ENCODE measurements around the gene HBE1. TPM values are rescaled to one million over a fixed set of nuclear protein-coding genes. Genes with fewer than 3 reads are reported as not detected.

Gene HBE1
- total and polyA plus RNA-seq, 9 of the 15 experiments (the other 6 are each of a cell fraction or from before 2014, with no cell fraction given): 612 to 10,250 (median 2,181) TPM

- no peak for TF ChIP-seq TSHZ1 (CRISPR knock-in tag; IDR thresholded peaks at IDR 0.05)
- TF ChIP-seq DDX20 (tag; IDR thresholded peaks at IDR 0.05; ENCODE audit: low read depth): no peak
- TF ChIP-seq SPI1 (IDR thresholded peaks at IDR 0.05; ENCODE audit: borderline replicate concordance, low read depth, low read length): no peak
- no peak for TF ChIP-seq MBD1 (CRISPR knock-in tag; IDR thresholded peaks at IDR 0.05)
- TF ChIP-seq CTCFL (IDR thresholded peaks at IDR 0.05; ENCODE audit: borderline replicate concordance, insufficient read depth, low read depth, low read length, poor library complexity, severe bottlenecking): no peak
- TF ChIP-seq TFE3 (CRISPR knock-in tag; IDR thresholded peaks at IDR 0.05): no peak
- no peak for TF ChIP-seq ZC3H8 (IDR thresholded peaks at IDR 0.05)
- TF ChIP-seq RAD21 (CRISPR knock-in tag; conservative IDR thresholded peaks at IDR 0.05 in 1 of 2, IDR thresholded peaks at IDR 0.05 in 1 of 2): peak in 1 of 2 experiments; percentile 11; a peak in 1 of 4 replicates
- TF ChIP-seq, protein P1, sequence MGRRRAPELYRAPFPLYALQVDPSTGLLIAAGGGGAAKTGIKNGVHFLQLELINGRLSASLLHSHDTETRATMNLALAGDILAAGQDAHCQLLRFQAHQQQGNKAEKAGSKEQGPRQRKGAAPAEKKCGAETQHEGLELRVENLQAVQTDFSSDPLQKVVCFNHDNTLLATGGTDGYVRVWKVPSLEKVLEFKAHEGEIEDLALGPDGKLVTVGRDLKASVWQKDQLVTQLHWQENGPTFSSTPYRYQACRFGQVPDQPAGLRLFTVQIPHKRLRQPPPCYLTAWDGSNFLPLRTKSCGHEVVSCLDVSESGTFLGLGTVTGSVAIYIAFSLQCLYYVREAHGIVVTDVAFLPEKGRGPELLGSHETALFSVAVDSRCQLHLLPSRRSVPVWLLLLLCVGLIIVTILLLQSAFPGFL (CRISPR knock-in tag; IDR thresholded peaks at IDR 0.05): no peak
- TF ChIP-seq PCBP1 (IDR thresholded peaks at IDR 0.05; ENCODE audit: low read depth, low read length, poor library complexity, severe bottlenecking): no peak
- no peak for TF ChIP-seq XRCC4 (IDR thresholded peaks at IDR 0.05; ENCODE audit: extremely low read depth, insufficient read depth, insufficient read length)
- no peak for TF ChIP-seq ZNF668 (CRISPR knock-in tag; IDR thresholded peaks at IDR 0.05)
- TF ChIP-seq CBFA2T2 (conservative IDR thresholded peaks at IDR 0.05): no peak; the same call in 1 of the 2 replicates
- TF ChIP-seq POLR2AphosphoS5 (IDR thresholded peaks at IDR 0.05; ENCODE audit: control insufficient read depth, insufficient read depth, low read depth, low read length): no peak
- no peak for TF ChIP-seq ZSCAN29 (IDR thresholded peaks at IDR 0.05)
- TF ChIP-seq CBFA2T3 (IDR thresholded peaks at IDR 0.05): peak; percentile 72
- TF ChIP-seq MEIS2 (IDR thresholded peaks at IDR 0.05; ENCODE audit: partially characterized antibody): peak; percentile 92
- TF ChIP-seq ZNF57 (CRISPR knock-in tag; IDR thresholded peaks at IDR 0.05): no peak
- TF ChIP-seq POLR2B (IDR thresholded peaks at IDR 0.05; ENCODE audit: low read depth, partially characterized antibody): no peak
These were observed 35.3 kb downstream of the HBE1 start, which contains the start of gene HBD (continued) for GRCh38 chr11:5234381-5234834.

Data from K562 (cell line).